Measurements from ENCODE around the gene CLGN.

Gene CLGN

GRCh38 chr4:140382732-140383131 lies 44.7 kb downstream of the CLGN start:
- no peak for DNase-seq (ENCODE audit: low spot score)

- DNase-seq (ENCODE audit: low spot score) = no peak
Observed at GRCh38 chr4:140374130-140374477, 53.3 kb downstream of the CLGN start.

GRCh38 chr4:140373328-140374129 lies 53.9 kb downstream of the CLGN start, which contains the start of gene SCOC:
TSS of gene SCOC (plus strand) at chr4:140373646. CDS start at chr4:140379171, 5,525 bp downstream.
- DNase-seq (ENCODE audit: low spot score) = peak; percentile 98

- DNase-seq (ENCODE audit: low spot score) = peak; percentile 25
Observed at GRCh38 chr4:140372751-140373327, 54.6 kb downstream of the CLGN start.

GRCh38 chr4:140368686-140369085 lies 58.8 kb downstream of the CLGN start:
- DNase-seq (ENCODE audit: low spot score) = no peak

- peak; percentile 29 for DNase-seq (ENCODE audit: low spot score)
Observed at GRCh38 chr4:140367738-140368137, 59.7 kb downstream of the CLGN start.

GRCh38 chr4:140363558-140363957 lies 63.9 kb downstream of the CLGN start:
- DNase-seq (ENCODE audit: low spot score) = no peak

- no peak for DNase-seq (ENCODE audit: low spot score)
Observed at GRCh38 chr4:140363051-140363450, 64.4 kb downstream of the CLGN start.

- no peak for DNase-seq (ENCODE audit: low spot score)
Observed at GRCh38 chr4:140361099-140361498, 66.3 kb downstream of the CLGN start.

- peak; percentile 44 for DNase-seq (ENCODE audit: low spot score)
Observed at GRCh38 chr4:140359562-140360427, 67.7 kb downstream of the CLGN start.

GRCh38 chr4:140358281-140358680 lies 69.2 kb downstream of the CLGN start:
- DNase-seq (ENCODE audit: low spot score) = no peak

- no peak for DNase-seq (ENCODE audit: low spot score)
Observed at GRCh38 chr4:140357868-140358267, 69.6 kb downstream of the CLGN start.

- no peak for DNase-seq (ENCODE audit: low spot score)
Observed at GRCh38 chr4:140355288-140355687, 72.2 kb downstream of the CLGN start.

GRCh38 chr4:140353786-140354185 lies 73.7 kb downstream of the CLGN start:
- DNase-seq (ENCODE audit: low spot score) = no peak

- no peak for DNase-seq (ENCODE audit: low spot score)
Observed at GRCh38 chr4:140351093-140352075, 76.1 kb downstream of the CLGN start.

- no peak for DNase-seq (ENCODE audit: low spot score)
Observed at GRCh38 chr4:140349816-140350215, 77.6 kb downstream of the CLGN start.

GRCh38 chr4:140346136-140346535 lies 81.3 kb downstream of the CLGN start:
- DNase-seq (ENCODE audit: low spot score) = no peak

GRCh38 chr4:140344621-140345020 lies 82.8 kb downstream of the CLGN start:
- DNase-seq (ENCODE audit: low spot score) = no peak

- no peak for DNase-seq (ENCODE audit: low spot score)
Observed at GRCh38 chr4:140344101-140344500, 83.3 kb downstream of the CLGN start.

- DNase-seq (ENCODE audit: low spot score) = no peak
Observed at GRCh38 chr4:140343303-140343702, 84.1 kb downstream of the CLGN start.

- DNase-seq (ENCODE audit: low spot score) = no peak
Observed at GRCh38 chr4:140342620-140343019, 84.8 kb downstream of the CLGN start.
